Activated CD8-positive, alpha-beta memory T cell treated with anti-CD3 and anti-CD28 coated beads, Interleukin-2, amount 50 U/mL, for 24 hours (primary cell): ENCODE measurements around the gene FAM241A.

ENCODE experiments used
- DNase-seq: peaks from one replicate; pipeline ENCODE4 v3.0.0-alpha.2; 2020; ENCODE audit errors: extremely low read depth

FAM241A gene

GRCh38 chr4:112213856-112214255 is 68.6 kb downstream of the FAM241A start:
- DNase-seq: no peak

DNA sequence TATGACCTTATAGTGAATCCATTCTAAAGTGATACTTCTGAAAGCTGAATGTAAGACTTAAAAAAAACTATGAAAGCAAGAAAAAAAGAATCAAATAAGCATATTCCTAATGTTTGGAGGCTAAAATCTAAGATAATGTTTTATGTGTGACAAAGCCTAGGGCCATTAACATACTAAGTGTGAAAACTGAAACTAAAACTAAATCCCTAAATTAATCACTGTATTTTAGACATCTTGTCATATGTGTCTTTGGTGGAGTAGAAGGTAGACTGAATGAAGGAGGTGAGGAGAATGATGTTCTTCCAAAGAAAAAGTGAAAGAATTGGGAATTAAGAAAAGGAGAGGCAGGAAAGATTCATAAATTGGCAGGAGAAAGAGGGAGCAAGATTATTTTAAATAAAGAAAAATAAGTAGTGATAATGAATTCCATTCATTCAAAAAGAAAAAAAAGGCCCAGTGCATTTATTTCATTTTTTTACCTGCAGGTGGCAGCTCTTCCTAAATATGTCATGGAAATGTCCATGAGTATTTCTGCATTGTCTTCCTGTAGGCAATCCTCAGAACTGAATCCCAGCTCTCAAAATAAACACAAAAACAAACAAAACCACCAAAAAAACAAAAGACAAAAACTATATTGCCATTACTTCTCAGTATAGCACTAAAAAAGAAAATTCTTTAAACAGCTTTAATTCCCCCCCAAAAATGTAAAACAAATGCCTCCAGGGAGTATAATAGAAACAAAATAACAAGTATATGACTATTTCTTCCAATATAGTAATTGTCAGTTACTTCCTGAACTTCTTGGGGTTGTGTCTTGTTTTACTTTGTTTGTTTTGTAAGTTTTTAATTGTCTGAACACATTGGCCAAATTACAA is 69.4 kb downstream of the FAM241A start:
- DNase-seq: no peak

- no peak for DNase-seq
These were observed 74.6 kb downstream of the FAM241A start for GRCh38 chr4:112219826-112220366.

- no peak for DNase-seq
These were observed 77.1 kb downstream of the FAM241A start for GRCh38 chr4:112222219-112222955.

DNA sequence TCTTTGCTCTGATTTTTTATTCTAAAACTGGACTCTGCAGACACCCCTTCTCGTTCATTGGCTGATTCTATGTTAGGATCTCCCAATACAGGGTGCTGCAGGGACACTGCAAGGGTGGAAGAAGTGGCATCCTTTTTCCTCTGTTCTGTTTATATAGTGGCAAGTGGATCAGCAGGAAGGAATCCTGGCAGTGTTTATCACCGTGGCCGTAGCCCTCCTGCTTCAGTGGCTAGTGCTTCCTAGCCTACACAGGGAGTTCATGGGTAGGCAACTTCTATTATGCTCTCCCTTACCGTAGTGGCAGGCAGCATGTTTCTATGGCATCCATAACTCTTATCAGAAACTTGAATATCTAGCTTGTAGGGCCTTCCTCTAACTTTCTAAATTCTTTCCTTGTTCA is 79.9 kb downstream of the FAM241A start:
- no peak for DNase-seq

GRCh38 chr4:112230879-112231778 is 85.9 kb downstream of the FAM241A start:
- peak; percentile 92 for DNase-seq

DNA sequence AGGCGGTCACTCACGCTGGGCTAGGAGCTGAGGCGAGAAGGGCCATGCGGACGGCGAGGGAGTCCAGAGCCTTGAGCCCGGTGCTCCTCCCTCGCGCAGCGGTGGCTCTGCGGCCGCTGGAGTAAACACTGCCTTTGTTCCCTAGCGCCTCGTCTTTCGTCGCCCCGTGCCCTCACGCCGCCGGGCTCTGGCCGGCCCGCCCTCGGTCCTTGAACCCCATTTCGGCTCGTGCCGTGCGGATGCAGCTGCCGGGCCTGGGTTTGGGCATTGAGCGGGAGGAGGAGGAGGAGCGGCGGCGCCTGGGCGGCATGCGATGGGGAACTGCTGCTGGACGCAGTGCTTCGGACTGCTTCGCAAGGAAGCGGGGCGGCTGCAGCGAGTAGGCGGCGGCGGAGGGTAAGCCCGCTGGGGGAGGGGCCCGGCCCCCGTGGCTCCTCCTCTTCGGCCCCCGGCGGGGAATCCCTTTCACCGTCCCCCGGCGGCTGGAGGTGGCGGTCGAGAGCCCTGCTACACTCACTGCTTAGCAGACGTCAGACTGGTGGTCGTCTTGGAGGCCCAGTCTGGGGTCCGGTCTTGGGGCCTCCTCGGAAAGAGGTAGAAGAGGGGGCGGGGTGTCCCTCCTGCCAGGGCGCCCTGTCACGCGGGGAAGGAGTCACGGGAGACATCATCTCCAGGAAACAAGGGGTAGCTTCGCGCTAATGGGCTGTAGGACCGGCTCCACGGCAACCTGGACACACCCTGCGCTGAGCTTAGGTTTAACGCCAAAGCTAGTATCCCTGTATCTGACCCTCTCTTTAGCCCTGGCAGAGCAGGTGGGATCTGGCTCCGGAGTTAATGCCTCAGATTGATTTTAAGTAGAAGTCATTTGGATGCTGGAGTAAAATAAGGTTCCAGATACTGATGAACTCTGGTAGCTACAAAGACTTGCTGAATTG is 86.8 kb downstream of the FAM241A start, which contains the start of gene AP1AR:
Gene AP1AR, plus strand, starts transcription at position 9 of the 935 bp plus-strand sequence. Its CDS starts 305 bp downstream, at position 314.
- peak; percentile 60 for DNase-seq

- DNase-seq: peak; percentile 8
These were observed 89.8 kb downstream of the FAM241A start for GRCh38 chr4:112234952-112235609.

GRCh38 chr4:112236040-112236439 is 90.8 kb downstream of the FAM241A start:
- no peak for DNase-seq

DNA sequence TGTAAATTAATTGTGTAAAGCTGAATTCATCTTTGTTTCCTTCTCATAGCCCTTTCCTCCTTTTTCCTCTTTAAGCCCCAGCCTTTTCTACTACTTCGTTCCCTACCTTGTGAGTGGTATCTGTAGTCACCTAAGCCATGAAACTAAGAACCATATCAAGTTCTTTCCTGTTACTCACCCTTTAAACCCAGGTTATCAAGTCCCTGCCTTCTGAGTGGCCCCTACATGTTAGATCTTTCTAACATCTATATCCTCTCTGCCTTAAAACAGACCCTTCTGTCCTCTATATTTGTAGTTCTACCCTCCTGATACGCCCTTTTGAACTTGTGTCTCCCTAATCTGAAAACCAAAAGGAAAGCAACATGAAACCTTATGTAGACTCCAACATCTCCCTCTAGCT is 93.6 kb downstream of the FAM241A start:
- no peak for DNase-seq
